HL-60 (cell line): Measurements from ENCODE around the gene FAM227B.

Experiments used
- DNase-seq, 2 experiments: peaks; one replicate each; pipeline ENCODE4 v3.0.0-alpha.2; 2010 to 2020; ENCODE audit warnings: low read depth in 1 of 2, low spot score in 1 of 2
- H3K27ac ChIP-seq: fragments of 250-450 bp; sonication (Bioruptor Pico); replicated peaks from 2 replicates; pipeline ENCODE4 v1.5.1; 2020; ENCODE audit warnings: mild to moderate bottlenecking, moderate library complexity
- H3K27me3 ChIP-seq: fragments of 250-450 bp; sonication (Bioruptor Pico); 2 replicates; pipeline ENCODE4 v1.5.1; 2021; ENCODE audit warnings: mild to moderate bottlenecking, moderate library complexity; ENCODE audit not compliant: insufficient read depth, poor library complexity, severe bottlenecking
- H3K4me3 ChIP-seq: replicated peaks from 2 replicates; pipeline ENCODE4 v1.5.1; 2011; ENCODE audit warnings: mild to moderate bottlenecking, control low read depth, low read length; ENCODE audit not compliant: insufficient read depth
- CTCF ChIP-seq: IDR thresholded peaks from one replicate; pipeline ENCODE4 v1.5.1; 2011; ENCODE audit warnings: low read length, control low read depth, inconsistent platforms; ENCODE audit not compliant: insufficient read depth
- GABPA ChIP-seq: IDR thresholded peaks from 2 replicates; pipeline ENCODE4 v1.6.1; 2012; ENCODE audit warnings: low read depth
- POLR2AphosphoS5 ChIP-seq: IDR thresholded peaks from 2 replicates; pipeline ENCODE4 v1.6.1; 2012; ENCODE audit warnings: low read depth
- REST ChIP-seq: IDR thresholded peaks from 2 replicates; pipeline ENCODE4 v1.6.1; 2012; ENCODE audit warnings: low read depth; ENCODE audit not compliant: insufficient replicate concordance
- SPI1 ChIP-seq: IDR thresholded peaks from 2 replicates; pipeline ENCODE4 v1.6.1; 2012; ENCODE audit warnings: low read depth, mild to moderate bottlenecking, borderline replicate concordance

FAM227B gene

GRCh38 chr15:49464522-49464921 lies 156.1 kb downstream of the FAM227B start:
- H3K27me3 ChIP-seq, result no peaks in the 10 kb centered on the region
- TF ChIP-seq SPI1, result no peak
- no peak for TF ChIP-seq GABPA
- no peak for TF ChIP-seq POLR2AphosphoS5
- TF ChIP-seq CTCF, result no peak
- no peak for TF ChIP-seq REST
- no peak overlapping the region for H3K27ac ChIP-seq
- DNase-seq, result no peak
- no peak overlapping the region for H3K4me3 ChIP-seq

GRCh38 chr15:49462232-49462844 lies 158.3 kb downstream of the FAM227B start:
- Histone ChIP-seq H3K4me3 (no peak overlapping the region), H3K27me3 (no peaks in the 10 kb centered on the region), H3K27ac (no peak overlapping the region)
- TF ChIP-seq POLR2AphosphoS5 (no peak), GABPA (no peak), CTCF (no peak), SPI1 (no peak)
- no peak for DNase-seq

- no peaks in the 10 kb centered on the region for H3K27me3 ChIP-seq
- DNase-seq, result no peak
- H3K27ac ChIP-seq, result no peak overlapping the region
- no peak for TF ChIP-seq SPI1
- TF ChIP-seq CTCF, result no peak
- no peak for TF ChIP-seq POLR2AphosphoS5
- TF ChIP-seq GABPA, result no peak
- no peak for TF ChIP-seq REST
- H3K4me3 ChIP-seq, result no peak overlapping the region
These were observed 160.1 kb downstream of the FAM227B start for GRCh38 chr15:49460411-49460941.

- no peak for TF ChIP-seq CTCF
- TF ChIP-seq REST, result no peak
- no peak for TF ChIP-seq SPI1
- TF ChIP-seq GABPA, result no peak
- no peak for TF ChIP-seq POLR2AphosphoS5
- DNase-seq, result no peak
- no peak overlapping the region for H3K27ac ChIP-seq
These were observed 162.5 kb downstream of the FAM227B start for GRCh38 chr15:49458145-49458544.

More at GRCh38 chr15:49458145-49458544, 162.5 kb downstream of the FAM227B start:
- no peaks in the 10 kb centered on the region for H3K27me3 ChIP-seq
- no peak overlapping the region for H3K4me3 ChIP-seq
